GM12878 (cell line): ENCODE data around the gene RFFL. TPM values are rescaled to one million over a fixed set of nuclear protein-coding genes. Genes with fewer than 3 reads are reported as not detected.

Source experiments
- ASH2L ChIP-seq: fragments of 300-600, 200-600 bp; sonication (generic); IDR thresholded peaks from 2 replicates; pipeline ENCODE4 v1.6.1; 2017; ENCODE audit warnings: low read depth, mild to moderate bottlenecking, borderline replicate concordance
- ATF7 ChIP-seq: fragments of 450-650 bp; IDR thresholded peaks from 2 replicates; pipeline ENCODE4 v1.6.1; 2016; ENCODE audit warnings: low read depth, mild to moderate bottlenecking
- ETV6 ChIP-seq, 2 experiments: fragments of 450-650 bp in 1 of 2; IDR thresholded peaks in 1 of 2; conservative IDR thresholded peaks in 1 of 2; 2 replicates each; pipeline ENCODE4 v1.6.1; 2014; ENCODE audit warnings: antibody characterized with exemption in 1 of 2, borderline replicate concordance in 1 of 2, low read depth in 1 of 2, mild to moderate bottlenecking in 1 of 2, moderate library complexity in 1 of 2
- GATAD2B ChIP-seq: fragments of 450-650 bp; conservative IDR thresholded peaks from 2 replicates; pipeline ENCODE4 v1.6.1; 2017; ENCODE audit warnings: low read depth, mild to moderate bottlenecking, moderate library complexity
- IRF4 ChIP-seq: IDR thresholded peaks from 2 replicates; pipeline ENCODE4 v1.6.1; 2011; ENCODE audit warnings: low read depth, low read length
- KAT2A ChIP-seq: conservative IDR thresholded peaks from 2 replicates; pipeline ENCODE4 v1.6.1; 2011; ENCODE audit warnings: low read depth, low read length; ENCODE audit not compliant: control insufficient read depth
- NFYB ChIP-seq: IDR thresholded peaks from 2 replicates; pipeline ENCODE4 v1.6.1; 2011; ENCODE audit warnings: low read depth, mild to moderate bottlenecking, low read length, improper control_type of control experiment, moderate library complexity; ENCODE audit not compliant: insufficient read depth
- NR2C1 ChIP-seq: fragments of 450-650 bp; IDR thresholded peaks from 2 replicates; pipeline ENCODE4 v1.6.1; 2017; ENCODE audit warnings: antibody characterized with exemption, mild to moderate bottlenecking, moderate library complexity
- NR2C2 ChIP-seq: IDR thresholded peaks from 2 replicates; pipeline ENCODE4 v1.6.1; 2011; ENCODE audit warnings: borderline replicate concordance, low read depth; ENCODE audit not compliant: control insufficient read depth, insufficient read length
- RB1 ChIP-seq: fragments of 450-650 bp; formaldehyde crosslinking; IDR thresholded peaks from 2 replicates; pipeline ENCODE4 v1.6.1; 2017; ENCODE audit warnings: mild to moderate bottlenecking, borderline replicate concordance
- RCOR1 ChIP-seq: conservative IDR thresholded peaks from 2 replicates; pipeline ENCODE4 v1.6.1; 2012; ENCODE audit warnings: low read depth, low read length, improper control_type of control experiment
- SMAD5 ChIP-seq: IDR thresholded peaks from 2 replicates; pipeline ENCODE4 v1.6.1; 2016; ENCODE audit warnings: antibody characterized with exemption, low read depth
- SRF ChIP-seq, 2 experiments: IDR thresholded peaks; 2 replicates each; pipeline ENCODE4 v1.6.1; 2011; ENCODE audit warnings: low read depth in 2 of 2, low read length in 2 of 2, mild to moderate bottlenecking in 1 of 2, moderate library complexity in 1 of 2
- TARDBP ChIP-seq: IDR thresholded peaks from 2 replicates; pipeline ENCODE4 v1.6.1; 2016; ENCODE audit warnings: borderline replicate concordance
- ZNF217 ChIP-seq: fragments of 450-650 bp; IDR thresholded peaks from 2 replicates; pipeline ENCODE4 v1.6.1; 2017; ENCODE audit warnings: antibody characterized with exemption, mild to moderate bottlenecking
- ZNF622 ChIP-seq: fragments of 450-650 bp; IDR thresholded peaks from 2 replicates; pipeline ENCODE4 v1.6.1; 2017; ENCODE audit warnings: mild to moderate bottlenecking, inconsistent platforms
- polyA plus RNA-seq, 11 experiments: library from polyadenylated mRNA; depleted of rRNA in 4 of 11; unstranded in 6 of 11; stranded (reverse) in 5 of 11; fragments of >200 nt; fragmentation: Nextera tagmentation in 4 of 11; fragmentation: Illumina TruSeq in 1 of 11; extraction: Ambion mirVana in 4 of 11; extraction: Trizol in 1 of 11; gene quantifications; 1 replicate in 1 of 11; 2 replicates in 10 of 11; pipeline versions ENCODE4 v1.2.1 to v1.2.3, GENCODE V29; 2011 to 2016; ENCODE audit warnings: inconsistent platforms in 2 of 11, missing spikeins in 2 of 11, low read depth in 1 of 11
- total RNA-seq, 4 experiments: library from RNA; depleted of rRNA in 3 of 4; stranded (reverse); fragments of >200 nt in 3 of 4; fragmentation: Illumina TruSeq in 1 of 4; extraction: Trizol in 1 of 4; gene quantifications; 2 replicates each; pipeline versions ENCODE4 v1.2.1 to v1.2.3, GENCODE V29; 2013 to 2021
- TF ChIP-seq, protein P1 (sequence below): IDR thresholded peaks from 2 replicates; pipeline ENCODE4 v1.6.1; 2012; ENCODE audit warnings: mild to moderate bottlenecking, low read depth, low read length
- TF ChIP-seq, protein P2 (sequence below): fragments of 450-650 bp; IDR thresholded peaks from 2 replicates; pipeline ENCODE4 v1.6.1; 2016; ENCODE audit warnings: mild to moderate bottlenecking
- TF ChIP-seq, protein P3 (sequence below): fragments of 450-650 bp; IDR thresholded peaks from 2 replicates; pipeline ENCODE4 v1.6.1; 2016; ENCODE audit warnings: mild to moderate bottlenecking, moderate library complexity, borderline replicate concordance
- TF ChIP-seq, protein P4 (sequence below): fragments of 450-650 bp; IDR thresholded peaks from 2 replicates; pipeline ENCODE4 v1.6.1; 2017; ENCODE audit warnings: mild to moderate bottlenecking

Gene RFFL
- total and polyA plus RNA-seq, 10 of the 15 experiments (the other 5 are each of a cell fraction or from before 2014, with no cell fraction given), result 4.7 to 56.1 (median 26.9) TPM

DNA sequence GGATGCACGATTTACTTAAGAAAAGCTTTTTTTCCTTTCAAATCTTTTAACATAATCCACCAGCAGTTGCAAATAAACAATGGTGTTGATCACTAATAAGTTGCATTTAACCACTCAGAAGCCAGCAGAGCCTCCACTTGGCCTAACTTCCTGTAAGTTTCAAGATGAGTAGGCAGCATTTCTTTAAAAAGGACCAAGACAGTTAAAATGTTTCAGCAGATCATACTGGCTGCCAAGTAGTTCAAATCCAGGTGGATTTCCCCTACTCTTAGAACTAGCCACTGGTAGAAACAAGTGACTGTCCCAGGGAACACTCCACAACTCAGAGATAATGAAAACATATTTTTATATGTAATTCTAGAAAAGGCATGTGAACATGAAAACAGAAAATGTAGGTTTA lies 17.0 kb upstream of the RFFL start (continued):
- TF ChIP-seq, protein P1, sequence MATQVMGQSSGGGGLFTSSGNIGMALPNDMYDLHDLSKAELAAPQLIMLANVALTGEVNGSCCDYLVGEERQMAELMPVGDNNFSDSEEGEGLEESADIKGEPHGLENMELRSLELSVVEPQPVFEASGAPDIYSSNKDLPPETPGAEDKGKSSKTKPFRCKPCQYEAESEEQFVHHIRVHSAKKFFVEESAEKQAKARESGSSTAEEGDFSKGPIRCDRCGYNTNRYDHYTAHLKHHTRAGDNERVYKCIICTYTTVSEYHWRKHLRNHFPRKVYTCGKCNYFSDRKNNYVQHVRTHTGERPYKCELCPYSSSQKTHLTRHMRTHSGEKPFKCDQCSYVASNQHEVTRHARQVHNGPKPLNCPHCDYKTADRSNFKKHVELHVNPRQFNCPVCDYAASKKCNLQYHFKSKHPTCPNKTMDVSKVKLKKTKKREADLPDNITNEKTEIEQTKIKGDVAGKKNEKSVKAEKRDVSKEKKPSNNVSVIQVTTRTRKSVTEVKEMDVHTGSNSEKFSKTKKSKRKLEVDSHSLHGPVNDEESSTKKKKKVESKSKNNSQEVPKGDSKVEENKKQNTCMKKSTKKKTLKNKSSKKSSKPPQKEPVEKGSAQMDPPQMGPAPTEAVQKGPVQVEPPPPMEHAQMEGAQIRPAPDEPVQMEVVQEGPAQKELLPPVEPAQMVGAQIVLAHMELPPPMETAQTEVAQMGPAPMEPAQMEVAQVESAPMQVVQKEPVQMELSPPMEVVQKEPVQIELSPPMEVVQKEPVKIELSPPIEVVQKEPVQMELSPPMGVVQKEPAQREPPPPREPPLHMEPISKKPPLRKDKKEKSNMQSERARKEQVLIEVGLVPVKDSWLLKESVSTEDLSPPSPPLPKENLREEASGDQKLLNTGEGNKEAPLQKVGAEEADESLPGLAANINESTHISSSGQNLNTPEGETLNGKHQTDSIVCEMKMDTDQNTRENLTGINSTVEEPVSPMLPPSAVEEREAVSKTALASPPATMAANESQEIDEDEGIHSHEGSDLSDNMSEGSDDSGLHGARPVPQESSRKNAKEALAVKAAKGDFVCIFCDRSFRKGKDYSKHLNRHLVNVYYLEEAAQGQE, result no peak
- 0 out of 2 replicates have a peak, but pooled peaks have one; percentile 25 for TF ChIP-seq GATAD2B
- TF ChIP-seq NR2C1, result no peak
- TF ChIP-seq ATF7, result peak; percentile 54; the same call in 1 of the 2 replicates
- no peak for TF ChIP-seq KAT2A
- no peak; the same call in 1 of the 2 replicates for TF ChIP-seq ZNF217
- TF ChIP-seq, protein P2, sequence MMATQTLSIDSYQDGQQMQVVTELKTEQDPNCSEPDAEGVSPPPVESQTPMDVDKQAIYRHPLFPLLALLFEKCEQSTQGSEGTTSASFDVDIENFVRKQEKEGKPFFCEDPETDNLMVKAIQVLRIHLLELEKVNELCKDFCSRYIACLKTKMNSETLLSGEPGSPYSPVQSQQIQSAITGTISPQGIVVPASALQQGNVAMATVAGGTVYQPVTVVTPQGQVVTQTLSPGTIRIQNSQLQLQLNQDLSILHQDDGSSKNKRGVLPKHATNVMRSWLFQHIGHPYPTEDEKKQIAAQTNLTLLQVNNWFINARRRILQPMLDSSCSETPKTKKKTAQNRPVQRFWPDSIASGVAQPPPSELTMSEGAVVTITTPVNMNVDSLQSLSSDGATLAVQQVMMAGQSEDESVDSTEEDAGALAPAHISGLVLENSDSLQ, result no peak
- TF ChIP-seq IRF4, result peak; percentile 83
- TF ChIP-seq ASH2L, result no peak
- no peak for TF ChIP-seq RCOR1
- no peak for TF ChIP-seq ZNF622
- no peak for TF ChIP-seq NR2C2
- no peak for TF ChIP-seq TARDBP
- TF ChIP-seq, protein P3, sequence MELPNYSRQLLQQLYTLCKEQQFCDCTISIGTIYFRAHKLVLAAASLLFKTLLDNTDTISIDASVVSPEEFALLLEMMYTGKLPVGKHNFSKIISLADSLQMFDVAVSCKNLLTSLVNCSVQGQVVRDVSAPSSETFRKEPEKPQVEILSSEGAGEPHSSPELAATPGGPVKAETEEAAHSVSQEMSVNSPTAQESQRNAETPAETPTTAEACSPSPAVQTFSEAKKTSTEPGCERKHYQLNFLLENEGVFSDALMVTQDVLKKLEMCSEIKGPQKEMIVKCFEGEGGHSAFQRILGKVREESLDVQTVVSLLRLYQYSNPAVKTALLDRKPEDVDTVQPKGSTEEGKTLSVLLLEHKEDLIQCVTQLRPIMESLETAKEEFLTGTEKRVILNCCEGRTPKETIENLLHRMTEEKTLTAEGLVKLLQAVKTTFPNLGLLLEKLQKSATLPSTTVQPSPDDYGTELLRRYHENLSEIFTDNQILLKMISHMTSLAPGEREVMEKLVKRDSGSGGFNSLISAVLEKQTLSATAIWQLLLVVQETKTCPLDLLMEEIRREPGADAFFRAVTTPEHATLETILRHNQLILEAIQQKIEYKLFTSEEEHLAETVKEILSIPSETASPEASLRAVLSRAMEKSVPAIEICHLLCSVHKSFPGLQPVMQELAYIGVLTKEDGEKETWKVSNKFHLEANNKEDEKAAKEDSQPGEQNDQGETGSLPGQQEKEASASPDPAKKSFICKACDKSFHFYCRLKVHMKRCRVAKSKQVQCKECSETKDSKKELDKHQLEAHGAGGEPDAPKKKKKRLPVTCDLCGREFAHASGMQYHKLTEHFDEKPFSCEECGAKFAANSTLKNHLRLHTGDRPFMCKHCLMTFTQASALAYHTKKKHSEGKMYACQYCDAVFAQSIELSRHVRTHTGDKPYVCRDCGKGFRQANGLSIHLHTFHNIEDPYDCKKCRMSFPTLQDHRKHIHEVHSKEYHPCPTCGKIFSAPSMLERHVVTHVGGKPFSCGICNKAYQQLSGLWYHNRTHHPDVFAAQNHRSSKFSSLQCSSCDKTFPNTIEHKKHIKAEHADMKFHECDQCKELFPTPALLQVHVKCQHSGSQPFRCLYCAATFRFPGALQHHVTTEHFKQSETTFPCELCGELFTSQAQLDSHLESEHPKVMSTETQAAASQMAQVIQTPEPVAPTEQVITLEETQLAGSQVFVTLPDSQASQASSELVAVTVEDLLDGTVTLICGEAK, result no peak
- TF ChIP-seq RB1, result no peak
- no peak for TF ChIP-seq SMAD5
- 0 out of 2 replicates have a peak, but pooled peaks have one; percentile 23 for TF ChIP-seq NFYB
- TF ChIP-seq, protein P4, sequence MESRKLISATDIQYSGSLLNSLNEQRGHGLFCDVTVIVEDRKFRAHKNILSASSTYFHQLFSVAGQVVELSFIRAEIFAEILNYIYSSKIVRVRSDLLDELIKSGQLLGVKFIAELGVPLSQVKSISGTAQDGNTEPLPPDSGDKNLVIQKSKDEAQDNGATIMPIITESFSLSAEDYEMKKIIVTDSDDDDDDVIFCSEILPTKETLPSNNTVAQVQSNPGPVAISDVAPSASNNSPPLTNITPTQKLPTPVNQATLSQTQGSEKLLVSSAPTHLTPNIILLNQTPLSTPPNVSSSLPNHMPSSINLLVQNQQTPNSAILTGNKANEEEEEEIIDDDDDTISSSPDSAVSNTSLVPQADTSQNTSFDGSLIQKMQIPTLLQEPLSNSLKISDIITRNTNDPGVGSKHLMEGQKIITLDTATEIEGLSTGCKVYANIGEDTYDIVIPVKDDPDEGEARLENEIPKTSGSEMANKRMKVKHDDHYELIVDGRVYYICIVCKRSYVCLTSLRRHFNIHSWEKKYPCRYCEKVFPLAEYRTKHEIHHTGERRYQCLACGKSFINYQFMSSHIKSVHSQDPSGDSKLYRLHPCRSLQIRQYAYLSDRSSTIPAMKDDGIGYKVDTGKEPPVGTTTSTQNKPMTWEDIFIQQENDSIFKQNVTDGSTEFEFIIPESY, result no peak
- TF ChIP-seq ETV6 (conservative IDR thresholded peaks at IDR 0.05 in 1 of 2, IDR thresholded peaks at IDR 0.05 in 1 of 2; ENCODE audit: borderline replicate concordance in 1 of 2, low read depth in 1 of 2), result peak in 1 of 2 experiments; percentile 53; a peak in 1 of 4 replicates
- no peak for TF ChIP-seq SRF (IDR thresholded peaks at IDR 0.05; ENCODE audit: low read depth in 2 of 2, low read length in 2 of 2)
